WI38 (cell line): ENCODE results near the gene REV1.
"Not testable (repeated sequence)": the region's sequence is repeated elsewhere in the genome, so short reads cannot be mapped to it uniquely, and the experiment has no call there.

Source experiments
- H3K4me3 ChIP-seq: 2 replicates; pipeline ENCODE4 v1.5.1; 2011; ENCODE audit warnings: low read depth, mild to moderate bottlenecking, control low read depth, low read length
- CTCF ChIP-seq: IDR thresholded peaks from 2 replicates; pipeline ENCODE4 v1.5.1; 2012; ENCODE audit warnings: low read depth, mild to moderate bottlenecking, control low read depth, low read length

REV1 gene

GRCh38 chr2:99512181-99512591, 22.4 kb upstream of the REV1 start:
- TF ChIP-seq CTCF = no peak
- no peak overlapping the region for H3K4me3 ChIP-seq

- no peak for TF ChIP-seq CTCF
- H3K4me3 ChIP-seq = no peak overlapping the region
These were observed 19.6 kb upstream of the REV1 start for GRCh38 chr2:99509387-99509786.

GRCh38 chr2:99507937-99508818, 18.4 kb upstream of the REV1 start:
- TF ChIP-seq CTCF = no peak
- no peak overlapping the region for H3K4me3 ChIP-seq

- TF ChIP-seq CTCF = no peak
These were observed 15.2 kb upstream of the REV1 start for GRCh38 chr2:99504844-99505584.

GRCh38 chr2:99503662-99504416, 14.0 kb upstream of the REV1 start:
- H3K4me3 ChIP-seq = not testable (repeated sequence)

More at GRCh38 chr2:99504844-99505584, 15.2 kb upstream of the REV1 start:
- H3K4me3 ChIP-seq = no peak overlapping the region

- H3K4me3 ChIP-seq = no peak overlapping the region
- TF ChIP-seq CTCF = no peak
These were observed 6.2 kb upstream of the REV1 start for GRCh38 chr2:99496021-99496420.

- no peak for TF ChIP-seq CTCF
- H3K4me3 ChIP-seq = no peak overlapping the region
These were observed 5.5 kb upstream of the REV1 start for GRCh38 chr2:99495115-99495860.
